ENCODE data around the gene IQUB. TPM values are rescaled to one million over a fixed set of nuclear protein-coding genes. Genes with fewer than 3 reads are reported as not detected.

IQUB gene
- polyA plus RNA-seq, 1 donor from 2014 or later = 0.41 TPM

- Histone ChIP-seq H3K79me2 (replicated peaks; ENCODE audit: insufficient read depth, low read length) (peaks cover 4% of the 10 kb centered on the region), H3K27ac (ENCODE audit: low read length) (no peak overlapping the region), H4K20me1 (ENCODE audit: insufficient read depth) (no peaks in the 10 kb centered on the region), H3K9ac (ENCODE audit: low read length) (no peak overlapping the region), H3K27me3 (ENCODE audit: insufficient read depth, low read depth, low read length) (no peaks in the 10 kb centered on the region), H3K4me2 (ENCODE audit: low read length) (no peak overlapping the region), H3K4me3 (ENCODE audit: low read length) (no peak overlapping the region), H3F3A (ENCODE audit: insufficient read depth, low read length, poor library complexity, severe bottlenecking) (peaks cover under 1% of the 10 kb centered on the region), H3K9me2 (ENCODE audit: insufficient read depth, low read length) (no peaks in the 10 kb centered on the region), H2AFZ (ENCODE audit: low read depth, low read length) (no peak overlapping the region), H3K9me3 (ENCODE audit: low read length) (no peaks in the 10 kb centered on the region), H3K36me3 (ENCODE audit: insufficient read depth, low read length) (peaks cover 3% of the 10 kb centered on the region)
- TF ChIP-seq REST (IDR thresholded peaks at IDR 0.05; ENCODE audit: borderline replicate concordance) (no peak), MXI1 (conservative IDR thresholded peaks at IDR 0.05; ENCODE audit: poor library complexity, severe bottlenecking) (no peak)
Measured at GRCh38 chr7:123538897-123539296, 4.5 kb upstream of the IQUB start.

DNA sequence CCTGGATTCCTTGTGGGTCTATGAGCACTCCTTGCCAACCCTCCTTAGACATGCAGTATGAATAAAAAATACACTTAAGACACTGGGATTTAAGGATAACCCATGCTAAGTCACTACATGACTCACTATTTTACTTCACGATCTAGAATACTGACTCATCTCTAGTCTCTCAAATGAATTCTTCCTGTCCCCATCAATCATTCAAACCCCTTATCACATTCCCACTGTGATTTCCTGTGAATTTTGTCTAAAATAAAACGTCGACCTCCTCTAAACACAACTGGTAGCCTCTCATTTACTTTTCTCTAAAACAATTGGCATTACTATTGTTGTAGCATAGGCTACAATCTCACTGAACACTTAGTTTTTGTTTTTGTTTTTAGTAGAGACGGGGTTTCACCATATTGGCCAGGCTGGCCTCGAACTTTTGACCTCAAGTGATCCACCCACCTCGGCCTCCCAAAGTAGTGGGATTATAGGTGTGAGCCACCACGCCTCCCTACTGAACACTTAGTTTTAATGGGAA, 3.9 kb upstream of the IQUB start:
- no peak for TF ChIP-seq SMC3 (conservative IDR thresholded peaks at IDR 0.05; ENCODE audit: poor library complexity)
- no peak for TF ChIP-seq CTCF (IDR thresholded peaks at IDR 0.05; ENCODE audit: poor library complexity, severe bottlenecking)
- no peaks in the 10 kb centered on the region for H3K79me2 ChIP-seq (replicated peaks; ENCODE audit: insufficient read depth, low read length)
- no peak overlapping the region for H3K4me3 ChIP-seq (ENCODE audit: low read length)
- no peaks in the 10 kb centered on the region for H3K36me3 ChIP-seq (ENCODE audit: insufficient read depth, low read length)
- H3F3A ChIP-seq (ENCODE audit: insufficient read depth, low read length, poor library complexity, severe bottlenecking) = peaks cover 4% of the 10 kb centered on the region
- no peak overlapping the region for H3K4me2 ChIP-seq (ENCODE audit: low read length)
- peaks cover 3% of the 10 kb centered on the region for H3K27me3 ChIP-seq (ENCODE audit: insufficient read depth, low read depth, low read length)
- no peaks in the 10 kb centered on the region for H3K9me2 ChIP-seq (ENCODE audit: insufficient read depth, low read length)
- H3K27ac ChIP-seq (ENCODE audit: low read length) = no peak overlapping the region
- H3K9me3 ChIP-seq (ENCODE audit: low read length) = no peaks in the 10 kb centered on the region
- H4K20me1 ChIP-seq (ENCODE audit: insufficient read depth) = no peaks in the 10 kb centered on the region
- H2AFZ ChIP-seq (ENCODE audit: low read depth, low read length) = no peak overlapping the region
- no peak overlapping the region for H3K9ac ChIP-seq (ENCODE audit: low read length)

DNA sequence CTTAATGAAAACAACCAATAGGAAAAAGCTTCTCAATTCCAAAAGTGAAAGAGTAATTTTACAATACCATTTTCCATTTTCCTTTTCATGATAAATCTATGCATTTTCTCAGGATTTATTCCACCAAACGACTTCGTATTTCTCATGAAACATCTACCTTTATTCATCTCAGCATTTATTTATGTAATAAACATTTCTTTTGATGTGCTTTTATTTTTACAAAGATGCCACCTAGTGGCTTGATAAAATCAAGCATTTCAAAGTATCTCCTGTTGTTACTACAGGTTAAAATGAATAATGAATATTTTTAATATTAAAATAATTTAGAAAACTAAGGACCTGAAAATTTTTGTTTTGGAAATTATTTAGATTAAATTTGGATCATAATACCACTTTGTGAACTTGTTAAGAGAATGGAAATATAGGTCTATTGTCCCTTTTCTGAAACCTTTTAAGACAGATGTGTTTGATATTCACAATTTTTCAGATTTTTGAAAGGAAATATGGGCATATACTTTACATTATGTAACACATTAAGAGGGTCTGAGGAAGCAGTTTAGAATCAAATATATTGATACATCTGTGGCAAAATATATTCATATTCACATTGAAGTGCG, 2.7 kb upstream of the IQUB start:
- Histone ChIP-seq H3K9ac (ENCODE audit: low read length) (no peak overlapping the region), H3K27ac (ENCODE audit: low read length) (no peak overlapping the region), H3K4me2 (ENCODE audit: low read length) (no peak overlapping the region), H3K36me3 (ENCODE audit: insufficient read depth, low read length) (no peaks in the 10 kb centered on the region), H3K4me3 (ENCODE audit: low read length) (no peak overlapping the region), H3K9me2 (ENCODE audit: insufficient read depth, low read length) (no peaks in the 10 kb centered on the region), H2AFZ (ENCODE audit: low read depth, low read length) (no peak overlapping the region), H3K27me3 (ENCODE audit: insufficient read depth, low read depth, low read length) (peaks cover 10% of the 10 kb centered on the region), H3F3A (ENCODE audit: insufficient read depth, low read length, poor library complexity, severe bottlenecking) (peaks cover 4% of the 10 kb centered on the region), H3K79me2 (replicated peaks; ENCODE audit: insufficient read depth, low read length) (no peaks in the 10 kb centered on the region), H3K9me3 (ENCODE audit: low read length) (no peaks in the 10 kb centered on the region), H4K20me1 (ENCODE audit: insufficient read depth) (no peaks in the 10 kb centered on the region)
- TF ChIP-seq POLR2AphosphoS5 (IDR thresholded peaks at IDR 0.05) (no peak), SMC3 (conservative IDR thresholded peaks at IDR 0.05; ENCODE audit: poor library complexity) (peak; percentile 66), CTCF (IDR thresholded peaks at IDR 0.05; ENCODE audit: poor library complexity, severe bottlenecking) (peak; percentile 62), RAD21 (conservative IDR thresholded peaks at IDR 0.05) (peak; percentile 63), REST (IDR thresholded peaks at IDR 0.05; ENCODE audit: borderline replicate concordance) (no peak), MXI1 (conservative IDR thresholded peaks at IDR 0.05; ENCODE audit: poor library complexity, severe bottlenecking) (no peak), EZH2 (IDR thresholded peaks at IDR 0.05; ENCODE audit: borderline replicate concordance, insufficient read depth, low read length, poor library complexity, severe bottlenecking) (no peak), TAF1 (IDR thresholded peaks at IDR 0.05; ENCODE audit: low read depth) (no peak)
